ENCODE measurements around the gene ELMO3. TPM values are rescaled to one million over a fixed set of nuclear protein-coding genes. Genes with fewer than 3 reads are reported as not detected.

The ELMO3 gene
- total and polyA plus RNA-seq, 2 of the 13 experiments (the other 11 are each of a cell fraction or from before 2014, with no cell fraction given) = 2.6 to 4.0 TPM

- TF ChIP-seq KLF15 (CRISPR knock-in tag; IDR thresholded peaks at IDR 0.05; ENCODE audit: borderline replicate concordance) (no peak), SRSF4 (IDR thresholded peaks at IDR 0.05; ENCODE audit: low read depth, low read length, poor library complexity, severe bottlenecking) (no peak), TERF1 (CRISPR knock-in tag; IDR thresholded peaks at IDR 0.05) (peak; percentile 88), ZNF281 (CRISPR knock-in tag; IDR thresholded peaks at IDR 0.05; ENCODE audit: borderline replicate concordance) (peak; percentile 50; the same call in 1 of the 2 replicates), XBP1 (CRISPR knock-in tag; IDR thresholded peaks at IDR 0.05) (no peak), HDAC6 (IDR thresholded peaks at IDR 0.05; ENCODE audit: low read depth, low read length) (no peak), EEA1 (CRISPR knock-in tag; IDR thresholded peaks at IDR 0.05; ENCODE audit: borderline replicate concordance) (0 out of 2 replicates have a peak, but pooled peaks have one; percentile 28), FOXO4 (CRISPR knock-in tag; conservative IDR thresholded peaks at IDR 0.05) (no peak), SIX1 (CRISPR knock-in tag; IDR thresholded peaks at IDR 0.05; ENCODE audit: borderline replicate concordance) (no peak), ZBTB10 (CRISPR knock-in tag; IDR thresholded peaks at IDR 0.05; ENCODE audit: borderline replicate concordance) (peak; percentile 86; the same call in 1 of the 2 replicates), ZSCAN21 (CRISPR knock-in tag; IDR thresholded peaks at IDR 0.05; ENCODE audit: borderline replicate concordance) (peak; percentile 98), ZNF773 (CRISPR knock-in tag; IDR thresholded peaks at IDR 0.05; ENCODE audit: borderline replicate concordance) (peak; percentile 87; the same call in 1 of the 2 replicates)
Observed at GRCh38 chr16:67164599-67165061, 34.3 kb upstream of the ELMO3 start, which contains the start of gene HSF4 (continued).

All from HepG2 (cell line).